HG02981 (cell line): Measurements from ENCODE around the gene RAC2.

Experiments used
- ATAC-seq: cut with Tn5 transposase; IDR thresholded peaks from one replicate; pipeline ENCODE4 v1.9.1; 2021; ENCODE audit warnings: mild to moderate bottlenecking, moderate library complexity; ENCODE audit not compliant: unreplicated experiment

The RAC2 gene

DNA sequence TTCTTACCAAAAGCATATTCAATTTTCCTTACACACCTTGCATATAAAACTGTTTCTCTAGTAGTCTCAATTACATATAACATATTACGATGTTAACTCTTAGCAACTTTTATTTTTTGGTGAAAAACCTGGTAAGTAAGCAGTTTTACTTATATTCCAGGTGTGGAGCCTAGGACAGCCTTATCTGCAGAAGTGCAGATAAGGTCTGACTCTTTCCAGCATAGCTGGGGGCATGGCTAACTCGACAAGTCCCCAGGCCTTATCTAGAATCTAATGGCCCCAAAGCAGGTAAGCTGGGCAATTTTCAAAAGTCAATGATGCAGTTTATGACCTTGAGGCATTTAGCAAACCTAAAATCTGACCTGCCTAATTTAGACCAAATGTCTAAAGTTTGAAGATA, 51.9 kb downstream of the RAC2 start:
- no peak for ATAC-seq

DNA sequence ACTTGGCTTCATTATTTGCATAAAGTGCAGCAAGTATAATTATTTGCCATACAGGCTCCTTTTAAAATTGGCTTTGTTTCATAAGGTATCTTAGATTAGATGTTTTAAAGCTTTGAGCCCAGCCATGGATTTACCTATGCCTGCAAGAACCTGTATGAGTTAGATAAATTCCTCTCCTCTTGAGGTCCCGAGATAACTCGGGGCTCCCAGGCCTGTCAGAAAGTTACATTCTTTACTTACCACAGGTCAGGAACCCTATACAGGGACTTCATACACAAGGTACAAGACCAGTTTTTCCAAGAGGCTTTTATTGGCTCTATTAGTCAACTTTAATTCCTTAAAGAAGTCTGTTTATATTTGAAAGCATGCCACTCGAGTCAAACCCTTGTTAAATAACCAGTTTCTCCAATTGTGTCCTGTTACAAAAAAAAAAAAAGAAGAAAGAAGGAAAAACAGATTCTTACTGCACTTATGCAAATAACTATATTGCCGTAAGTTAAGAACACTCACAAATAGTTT, 53.7 kb downstream of the RAC2 start:
- no peak for ATAC-seq

DNA sequence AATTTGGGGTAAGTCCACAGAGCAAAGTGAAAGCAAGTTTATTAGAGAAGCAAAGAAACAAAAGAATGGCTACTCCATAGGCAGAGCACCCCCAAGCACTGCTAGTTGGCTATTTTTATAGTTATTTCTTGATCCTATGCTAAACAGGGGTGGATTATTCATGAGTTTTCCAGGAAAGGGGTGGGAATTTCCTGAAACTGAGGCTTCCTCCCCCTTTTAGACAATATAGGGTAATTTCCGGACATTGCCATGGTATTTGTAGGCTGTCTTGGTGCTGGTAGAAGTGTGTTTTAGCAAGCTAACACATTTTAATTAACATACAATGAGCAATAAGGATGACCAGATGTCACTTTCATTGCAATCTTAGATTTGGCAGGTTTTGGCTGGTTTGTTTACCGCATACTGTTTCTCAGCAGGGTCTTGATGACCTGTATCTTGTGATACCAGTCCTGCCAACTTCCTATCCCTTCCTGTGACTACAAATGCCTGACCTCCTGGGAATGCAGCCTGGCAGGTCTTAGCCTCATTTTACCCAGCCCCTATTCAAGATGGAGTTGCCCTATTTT, 55.1 kb downstream of the RAC2 start:
- ATAC-seq: no peak

DNA sequence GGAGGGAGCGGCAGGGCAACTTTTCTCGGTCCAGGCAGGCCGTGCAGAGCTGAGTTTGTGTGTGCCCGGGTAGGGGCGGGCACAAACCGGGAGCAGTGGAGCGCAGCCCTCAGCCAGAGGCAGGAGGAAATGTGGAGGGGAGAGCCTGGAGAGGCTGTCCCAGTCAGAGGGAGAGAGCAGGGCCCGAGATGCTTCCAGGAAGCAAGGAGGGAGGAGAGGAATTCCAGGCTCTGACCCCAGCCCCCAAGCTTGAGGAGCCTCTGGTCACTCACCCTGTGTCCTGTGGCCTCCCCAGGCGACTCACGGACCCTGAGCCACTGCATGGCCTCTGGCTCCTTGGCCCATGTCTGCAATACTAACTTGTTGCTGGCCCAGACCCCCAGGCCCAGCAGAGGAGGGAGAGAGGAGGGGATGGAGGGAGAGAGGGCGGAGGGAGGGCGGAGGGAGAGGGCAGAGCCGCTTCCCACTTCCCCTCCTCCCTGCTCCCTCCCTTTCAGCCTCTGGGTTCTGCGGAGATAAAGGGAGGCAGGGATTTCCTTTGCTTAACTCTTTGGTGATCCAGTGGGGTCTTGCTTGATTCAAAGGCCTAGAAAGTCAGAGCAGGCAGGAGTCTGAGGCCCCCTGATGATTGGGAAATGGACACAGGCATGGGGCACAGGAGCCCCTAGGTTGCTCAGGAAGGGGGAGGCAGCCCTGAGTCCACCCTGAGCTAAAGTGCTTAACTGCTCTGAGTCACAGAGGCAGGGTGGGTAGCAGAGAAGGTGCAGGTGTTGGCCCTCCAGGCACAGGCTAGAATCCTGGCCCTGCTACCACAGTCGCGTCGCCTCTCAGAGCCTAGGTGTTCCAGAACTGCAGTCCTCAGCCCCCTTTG, 55.9 kb downstream of the RAC2 start, which contains the start of gene C1QTNF6:
Gene C1QTNF6, minus strand, starts transcription at position 357 of the 871 bp plus-strand sequence. Its CDS starts 34 bp downstream, at position 323.
- ATAC-seq: no peak

DNA sequence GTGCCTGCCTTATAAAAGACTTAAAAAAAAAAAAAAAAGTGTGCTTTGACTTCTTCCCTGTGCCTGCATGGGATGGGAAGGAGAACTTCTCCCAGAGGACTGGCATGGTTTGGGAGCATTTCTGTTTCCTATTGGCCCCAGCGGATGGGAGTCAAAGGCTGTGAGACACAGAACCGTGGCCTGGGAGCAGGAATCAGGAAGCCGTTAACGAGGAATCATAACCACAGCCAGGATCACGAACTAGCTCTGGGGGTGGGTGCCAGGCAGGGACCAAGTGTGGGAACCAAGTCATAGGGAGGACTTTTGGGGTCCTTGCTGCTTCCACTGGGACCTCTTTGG, 56.5 kb downstream of the RAC2 start:
- ATAC-seq: no peak

DNA sequence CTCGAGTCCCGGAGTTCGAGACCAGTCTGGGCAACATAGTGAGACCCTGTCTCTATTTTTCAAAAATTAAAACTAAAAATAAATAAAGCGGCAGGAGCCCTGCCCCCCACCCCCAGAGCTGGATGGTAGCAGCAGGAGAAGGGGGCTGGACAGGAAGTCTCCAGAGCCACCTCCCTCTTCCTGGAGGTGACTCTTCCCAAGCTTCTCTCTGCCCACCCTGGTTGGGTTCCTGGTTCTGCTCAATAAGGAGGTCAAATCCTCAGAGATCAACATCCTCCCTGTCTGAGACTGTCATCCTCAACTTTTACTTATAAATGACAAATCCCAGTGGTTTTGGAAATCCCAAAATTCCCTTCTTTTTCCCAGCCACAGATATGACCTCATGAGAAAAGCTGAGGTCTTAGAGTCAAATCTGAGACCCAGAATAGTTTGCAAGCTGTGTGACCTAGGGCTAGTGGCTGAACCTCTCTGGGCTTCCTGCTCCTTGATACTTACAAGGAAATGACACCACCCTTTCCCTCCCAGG, 57.0 kb downstream of the RAC2 start:
- no peak for ATAC-seq

DNA sequence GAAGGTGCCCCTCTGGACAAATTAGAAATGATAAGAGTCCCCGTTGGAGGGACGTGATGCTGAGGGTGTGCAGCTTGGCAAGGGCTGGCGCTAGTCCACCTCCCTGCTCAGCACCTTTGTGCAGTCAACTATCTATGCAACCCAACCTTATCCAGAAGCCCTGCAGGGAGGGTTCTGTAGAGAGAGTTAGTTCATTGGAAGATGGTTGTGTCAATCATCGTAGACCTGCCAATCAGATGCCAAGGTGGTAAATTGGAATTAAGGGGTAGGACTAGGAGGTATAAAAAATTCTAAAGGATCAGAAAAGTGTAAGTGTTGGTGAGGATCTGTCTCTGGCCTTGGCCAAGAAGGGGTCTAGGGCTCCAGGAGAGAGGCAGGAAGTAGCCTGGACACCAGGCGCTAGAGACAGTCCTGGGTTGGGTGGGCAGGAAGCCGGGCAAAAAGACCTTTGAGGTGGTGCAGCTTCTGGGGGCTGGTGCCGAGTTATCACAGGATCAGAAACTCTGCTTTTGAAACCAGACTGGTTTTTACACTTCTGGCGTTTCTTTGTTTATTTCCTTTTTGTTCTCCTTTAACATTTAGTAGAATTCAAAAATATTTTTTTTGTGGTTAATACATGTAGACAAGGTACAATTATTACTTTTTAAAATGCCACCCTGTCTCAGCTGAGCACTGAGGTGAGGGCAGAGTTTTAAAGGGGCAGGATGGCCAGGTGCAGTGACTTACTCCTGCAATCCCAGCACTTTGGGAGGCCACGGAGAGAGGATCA, 57.7 kb downstream of the RAC2 start:
- no peak for ATAC-seq

DNA sequence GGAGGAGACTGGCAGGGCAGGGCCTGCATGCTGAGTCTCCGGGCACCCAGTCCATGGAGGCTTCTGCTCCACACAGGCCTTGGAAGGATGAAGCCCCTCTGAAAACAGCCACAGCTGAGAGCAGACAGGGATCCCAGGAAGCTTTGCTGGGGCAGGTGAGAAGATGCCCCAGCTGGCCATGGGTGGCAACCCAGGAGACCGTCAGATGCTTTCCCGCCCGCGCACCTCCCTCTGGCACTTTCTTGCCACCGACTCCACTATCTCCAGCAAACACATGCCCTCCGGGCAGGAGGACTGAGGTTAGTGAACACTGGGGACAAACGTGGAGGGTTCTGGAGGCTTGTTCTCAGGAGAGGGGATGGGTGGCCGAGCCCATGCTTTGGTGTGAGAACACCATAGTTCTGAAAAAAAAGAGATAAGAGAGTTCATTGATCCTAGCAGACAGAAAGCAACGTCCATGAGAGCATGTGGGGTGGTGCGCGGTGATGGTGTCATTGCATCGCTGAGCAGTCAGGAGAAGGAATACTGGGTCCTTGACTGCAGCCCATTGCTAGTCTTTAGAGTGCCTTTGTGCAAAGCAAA, 58.3 kb downstream of the RAC2 start:
- ATAC-seq: no peak

DNA sequence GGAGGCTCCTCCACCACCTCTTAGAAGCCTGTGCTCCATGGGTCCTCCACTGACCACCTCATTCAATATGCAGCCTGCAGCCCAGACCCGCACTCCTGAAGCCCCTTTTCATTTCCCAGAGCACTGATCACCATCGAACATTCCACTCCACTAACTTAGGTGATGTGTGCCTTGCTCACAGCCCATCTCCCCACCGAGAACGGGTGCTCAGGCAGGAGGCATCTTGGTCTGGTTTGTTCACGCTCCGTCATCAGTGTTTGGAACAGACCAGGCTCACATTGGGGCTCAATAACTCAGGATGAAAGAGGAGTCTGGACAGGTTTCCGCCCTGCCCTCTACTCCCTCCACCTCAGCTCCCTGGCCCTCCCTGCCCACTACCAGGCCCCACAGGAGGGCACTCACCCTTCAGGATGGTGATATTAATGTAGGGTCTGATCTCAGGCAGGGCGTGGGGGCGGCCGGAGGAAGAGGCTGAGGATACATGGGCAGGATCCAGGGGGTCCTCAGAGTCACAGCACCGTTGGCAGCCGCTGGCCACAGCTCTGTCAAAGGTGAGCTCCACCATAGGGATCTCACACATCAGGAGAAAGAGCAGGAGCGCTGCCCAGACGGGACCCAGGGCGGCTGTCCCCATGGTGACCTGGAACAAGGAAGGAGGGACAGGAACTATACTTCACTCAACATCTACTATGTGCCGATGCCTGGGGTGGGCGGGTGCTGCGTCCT, 59.1 kb downstream of the RAC2 start:
- no peak for ATAC-seq

DNA sequence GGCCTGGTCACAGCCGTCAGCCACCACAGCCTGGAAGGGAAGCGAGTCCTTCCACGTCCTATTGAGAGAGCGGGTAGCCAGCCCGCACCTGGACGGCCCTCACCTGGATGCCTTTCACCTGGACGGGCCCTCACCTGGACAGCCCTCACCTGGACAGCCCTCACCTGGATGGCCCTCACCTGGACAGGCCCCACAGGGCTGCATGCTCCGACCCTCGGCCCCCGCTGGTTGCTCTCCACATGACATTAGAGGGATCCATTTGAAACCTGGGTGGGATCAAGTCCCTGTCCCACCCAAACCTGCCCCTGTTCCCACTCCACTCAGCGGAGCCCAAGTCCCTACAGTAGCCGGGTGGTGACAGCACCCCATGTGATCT, 59.7 kb downstream of the RAC2 start:
- ATAC-seq: no peak

DNA sequence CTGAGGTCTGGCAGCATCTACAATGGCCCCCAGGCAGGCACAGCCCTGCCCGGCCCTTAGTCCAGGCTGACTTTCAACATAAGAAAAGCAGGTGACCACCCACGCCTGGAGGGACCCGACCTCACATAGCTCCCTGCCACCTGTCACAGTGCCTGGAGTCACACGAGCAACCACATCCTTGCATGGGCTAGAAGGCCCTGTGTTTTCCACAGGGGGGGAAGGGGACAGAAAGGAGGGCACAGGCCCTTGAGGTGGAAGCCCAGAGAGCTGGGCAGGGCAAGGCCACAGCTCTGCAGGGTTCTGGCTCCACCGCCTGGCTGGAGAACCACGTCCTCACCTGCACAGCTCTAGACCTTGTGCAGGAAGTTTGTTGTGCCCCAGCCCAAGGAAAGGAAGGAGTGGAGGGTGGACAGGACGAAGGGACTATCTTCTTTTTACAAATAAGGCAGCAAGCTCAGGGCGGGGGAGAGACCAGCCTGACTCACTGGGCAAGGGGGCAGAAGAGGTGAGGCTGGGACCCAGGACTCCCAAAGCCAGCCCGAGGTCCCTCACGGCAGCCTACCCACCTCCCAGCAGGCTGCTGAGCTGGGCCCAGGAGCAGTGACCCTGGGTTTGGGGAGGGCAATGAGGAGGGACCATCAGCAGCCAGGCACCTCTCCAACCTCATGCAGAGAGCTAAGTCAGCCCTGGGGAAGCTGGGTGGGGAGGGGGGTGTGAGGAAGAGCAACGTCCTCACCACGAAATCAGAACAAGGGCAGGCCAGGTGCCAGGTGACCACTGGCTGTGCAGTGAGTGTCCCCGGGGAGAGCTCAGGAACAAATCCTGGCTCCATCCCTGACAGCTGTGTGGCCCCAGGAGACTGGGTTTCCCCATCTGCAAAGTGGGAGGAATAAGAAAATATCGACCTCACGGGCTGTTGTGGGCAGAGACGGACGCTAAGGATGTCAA, 60.4 kb downstream of the RAC2 start:
- no peak for ATAC-seq

DNA sequence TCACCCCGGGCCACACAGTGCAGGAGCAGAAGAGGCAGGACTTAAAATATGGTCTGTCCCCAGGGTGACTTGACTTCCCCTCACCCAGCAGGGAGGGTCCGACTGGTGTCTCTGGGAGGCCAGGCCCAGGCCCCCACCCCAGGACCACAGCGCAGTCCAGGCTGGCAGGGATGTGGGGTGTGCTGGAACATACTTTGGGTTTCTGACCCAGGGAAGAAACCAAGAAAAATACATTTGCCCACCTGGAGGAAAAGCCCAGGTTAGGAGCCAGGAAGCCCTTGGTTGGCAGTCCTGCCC, 61.2 kb downstream of the RAC2 start:
- no peak for ATAC-seq

DNA sequence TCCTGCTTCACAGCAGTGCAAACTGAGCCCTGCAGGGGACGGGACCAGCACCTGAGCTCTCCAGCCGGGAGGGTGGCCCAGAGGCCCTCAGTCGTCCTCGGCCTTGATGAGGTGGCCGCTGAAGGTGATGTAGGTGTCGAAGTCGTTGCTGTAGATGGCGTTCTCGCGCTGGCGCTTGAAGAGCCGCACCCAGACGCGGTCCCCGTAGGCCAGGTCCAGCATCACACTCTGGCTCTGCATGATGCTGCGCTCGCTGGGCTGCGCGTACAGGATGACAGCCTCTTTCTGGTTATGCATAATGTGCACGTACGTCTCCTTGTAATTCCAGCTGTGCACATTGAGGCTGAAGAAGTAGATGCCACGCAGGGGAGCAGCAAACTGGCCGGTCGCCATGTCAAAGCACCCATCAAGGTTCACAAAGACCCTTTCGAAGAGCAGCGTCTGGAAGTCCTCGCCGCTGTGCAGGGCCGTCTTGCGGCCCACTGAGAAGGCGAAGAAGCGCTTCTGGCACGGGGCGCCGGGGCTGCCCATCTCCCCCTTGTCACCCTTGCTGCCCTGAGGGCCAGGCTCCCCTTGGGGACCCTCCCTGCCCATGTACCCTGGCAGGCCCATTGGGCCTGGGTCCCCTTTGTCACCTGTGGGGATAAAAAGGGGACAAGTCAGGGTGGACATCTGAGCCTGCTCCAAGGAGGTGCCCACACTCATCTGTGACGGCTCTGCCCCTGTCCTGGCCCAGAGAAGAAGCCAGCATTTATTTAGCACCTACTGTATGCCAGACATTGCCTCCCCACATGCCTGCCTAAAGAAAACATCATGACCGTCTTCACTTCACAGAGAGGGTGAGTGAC, 61.7 kb downstream of the RAC2 start:
- ATAC-seq: no peak

DNA sequence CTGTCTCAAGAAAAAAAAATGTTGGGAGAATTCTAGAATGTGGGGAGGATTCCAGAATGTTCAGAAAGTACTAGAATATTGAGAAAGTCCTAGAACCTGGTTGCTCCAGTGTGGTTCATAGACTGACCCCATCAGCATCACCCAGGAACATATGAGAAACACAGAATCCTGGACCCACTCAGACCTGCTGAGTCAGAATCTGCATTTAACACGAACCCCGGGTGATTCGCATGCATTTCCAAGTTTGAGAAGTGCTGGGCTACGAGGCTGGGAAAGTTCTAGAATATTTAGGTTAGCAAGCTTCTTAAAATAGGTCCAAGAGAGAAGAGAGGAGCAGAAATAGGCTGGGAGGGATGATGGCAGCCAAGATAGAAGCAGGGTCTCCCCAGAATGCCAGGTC, 62.4 kb downstream of the RAC2 start:
- ATAC-seq: no peak

DNA sequence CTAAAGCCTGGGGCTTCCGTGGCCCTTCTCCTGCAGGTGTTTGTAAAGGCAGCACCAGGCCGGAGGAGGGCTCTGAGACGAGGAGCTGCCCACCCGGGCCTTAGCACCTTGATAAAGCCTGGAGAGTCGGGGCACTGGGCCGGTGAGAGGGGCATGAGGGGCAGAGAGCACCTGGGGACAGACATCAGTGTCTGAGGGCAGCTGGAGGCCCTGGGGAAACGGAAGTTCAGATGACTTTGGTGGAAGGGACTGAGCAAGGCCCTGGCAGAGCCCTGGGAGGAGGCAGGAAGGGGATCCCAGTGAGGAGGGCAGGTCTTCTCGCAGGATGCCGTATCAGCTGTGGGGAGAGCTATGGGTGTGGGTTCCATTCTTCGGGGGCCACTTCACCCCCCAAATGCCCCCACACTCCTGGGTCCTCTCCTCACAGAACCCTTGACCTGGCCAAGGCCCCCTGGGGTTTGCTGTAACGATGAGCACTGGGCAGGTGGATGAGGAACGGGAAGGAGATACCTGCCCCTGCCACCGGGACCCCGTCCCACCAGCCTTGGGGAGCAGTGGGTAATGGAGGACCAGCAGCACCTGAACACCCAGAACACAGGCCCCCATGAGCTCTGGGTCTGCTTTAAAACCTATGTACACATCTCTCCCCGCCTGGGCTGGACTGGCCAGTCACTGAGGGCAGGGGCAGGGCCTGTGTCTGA, 63.4 kb downstream of the RAC2 start:
- ATAC-seq: no peak

DNA sequence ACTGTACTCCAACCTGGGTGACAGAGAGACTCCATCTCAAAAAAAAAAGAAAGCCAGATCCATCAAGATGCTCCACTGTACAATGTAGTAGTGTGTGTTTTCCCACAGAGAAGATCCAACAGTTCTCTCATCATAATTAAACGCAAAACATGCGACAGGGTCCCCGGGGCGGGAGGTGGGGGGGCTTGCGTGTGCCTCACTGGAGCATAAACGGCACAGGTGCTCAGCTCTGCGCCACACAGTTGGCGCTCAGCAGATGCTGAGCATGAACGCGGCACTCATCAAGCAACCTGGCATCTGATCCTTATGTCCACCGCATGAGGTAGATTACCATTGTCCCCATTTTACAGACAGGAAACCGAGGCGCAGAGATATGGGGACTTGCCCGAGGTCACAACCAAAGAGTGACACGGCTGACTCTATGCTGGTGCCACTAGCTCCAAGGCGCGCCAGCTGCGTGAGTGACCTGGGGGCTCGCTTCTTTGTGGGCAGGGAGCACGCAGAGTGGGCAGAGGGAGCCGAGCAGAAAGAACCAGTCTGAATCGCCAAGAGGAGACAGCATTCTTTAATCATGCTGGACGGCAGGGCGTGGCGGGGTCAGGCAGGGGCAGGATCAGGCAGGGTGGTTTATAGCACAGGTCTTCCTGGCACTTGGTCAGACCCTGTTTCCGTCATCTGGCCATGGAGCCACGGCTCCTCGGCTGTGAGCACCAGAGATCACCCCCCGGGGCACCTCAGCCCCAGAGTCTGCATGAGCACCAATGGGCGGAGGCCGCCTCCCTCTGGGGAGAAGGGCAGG, 64.2 kb downstream of the RAC2 start:
- no peak for ATAC-seq

DNA sequence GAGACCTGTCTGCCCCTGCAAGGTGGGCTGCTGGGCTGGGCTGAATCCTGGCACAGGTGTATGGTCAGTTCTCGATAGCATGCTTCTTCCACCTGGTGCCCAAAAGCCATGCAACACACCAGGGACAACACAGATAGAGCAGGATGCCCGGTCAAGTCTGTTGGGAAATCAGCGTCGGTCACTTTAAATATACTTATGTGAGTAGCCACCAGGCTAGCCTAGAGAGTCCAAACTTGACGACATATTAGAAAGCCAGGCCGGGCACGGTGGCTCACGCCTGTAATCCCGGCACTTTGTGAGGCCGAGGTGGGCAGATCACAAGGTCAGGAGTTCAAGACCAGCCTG, 65.0 kb downstream of the RAC2 start:
- no peak for ATAC-seq
